ENCODE data around the gene XXYLT1.

Gene XXYLT1

GRCh38 chr3:195101001-195101583, 169.9 kb downstream of the XXYLT1 start:
- Histone ChIP-seq H3K9me3 (ENCODE audit: control insufficient read depth, insufficient read depth, low read length) (no peaks in the 10 kb centered on the region), H3F3A (ENCODE audit: control insufficient read depth, insufficient read depth) (no peaks in the 10 kb centered on the region; the same call in 1 of the 2 replicates), H3K36me3 (ENCODE audit: control insufficient read depth, low read length) (no peaks in the 10 kb centered on the region), H3K27ac (ENCODE audit: low read depth, low read length) (no peak overlapping the region), H3K4me3 (ENCODE audit: low read length) (no peak overlapping the region), H3K4me1 (ENCODE audit: control insufficient read depth, low read length) (peaks cover 14% of the 10 kb centered on the region), H4K20me1 (ENCODE audit: control insufficient read depth, insufficient read depth, low read depth, low read length) (0 out of 2 replicates have a peak, but pooled peaks cover 5% of the 10 kb centered on the region), H3K79me2 (ENCODE audit: control insufficient read depth, low read length) (no peaks in the 10 kb centered on the region), H3K4me2 (ENCODE audit: low read length) (no peak overlapping the region), H3K9me2 (replicated peaks; ENCODE audit: control insufficient read depth, low read length) (no peaks in the 10 kb centered on the region), H3K27me3 (ENCODE audit: control insufficient read depth, low read length) (no peaks in the 10 kb centered on the region)
- TF ChIP-seq CTCF (IDR thresholded peaks at IDR 0.05; ENCODE audit: low read depth, low read length, poor library complexity, severe bottlenecking) (no peak), EZH2phosphoT487 (IDR thresholded peaks at IDR 0.05; ENCODE audit: borderline replicate concordance, low read length) (no peak)

GRCh38 chr3:195099951-195100785, 170.8 kb downstream of the XXYLT1 start:
- H3K27me3 ChIP-seq (ENCODE audit: control insufficient read depth, low read length), result no peaks in the 10 kb centered on the region
- no peaks in the 10 kb centered on the region; the same call in 1 of the 2 replicates for H3F3A ChIP-seq (ENCODE audit: control insufficient read depth, insufficient read depth)
- TF ChIP-seq EZH2phosphoT487 (IDR thresholded peaks at IDR 0.05; ENCODE audit: borderline replicate concordance, low read length), result no peak
- H3K9me2 ChIP-seq (replicated peaks; ENCODE audit: control insufficient read depth, low read length), result no peaks in the 10 kb centered on the region
- no peak overlapping the region for H3K4me2 ChIP-seq (ENCODE audit: low read length)
- no peaks in the 10 kb centered on the region for H3K79me2 ChIP-seq (ENCODE audit: control insufficient read depth, low read length)
- peaks cover 18% of the 10 kb centered on the region for H3K4me1 ChIP-seq (ENCODE audit: control insufficient read depth, low read length)
- no peak overlapping the region for H3K4me3 ChIP-seq (ENCODE audit: low read length)
- H4K20me1 ChIP-seq (ENCODE audit: control insufficient read depth, insufficient read depth, low read depth, low read length), result no peaks in the 10 kb centered on the region
- H3K9me3 ChIP-seq (ENCODE audit: control insufficient read depth, insufficient read depth, low read length), result no peaks in the 10 kb centered on the region
- H3K27ac ChIP-seq (ENCODE audit: low read depth, low read length), result no peak overlapping the region
- H3K36me3 ChIP-seq (ENCODE audit: control insufficient read depth, low read length), result no peaks in the 10 kb centered on the region

- Histone ChIP-seq H3K9me3 (ENCODE audit: control insufficient read depth, insufficient read depth, low read length) (no peaks in the 10 kb centered on the region), H3K79me2 (ENCODE audit: control insufficient read depth, low read length) (no peaks in the 10 kb centered on the region), H4K20me1 (ENCODE audit: control insufficient read depth, insufficient read depth, low read depth, low read length) (no peaks in the 10 kb centered on the region), H3F3A (ENCODE audit: control insufficient read depth, insufficient read depth) (no peaks in the 10 kb centered on the region; the same call in 1 of the 2 replicates), H3K4me1 (ENCODE audit: control insufficient read depth, low read length) (peaks cover 30% of the 10 kb centered on the region), H3K27me3 (ENCODE audit: control insufficient read depth, low read length) (no peaks in the 10 kb centered on the region), H3K4me3 (ENCODE audit: low read length) (no peak overlapping the region), H3K27ac (ENCODE audit: low read depth, low read length) (no peak overlapping the region), H3K4me2 (ENCODE audit: low read length) (no peak overlapping the region), H3K9me2 (replicated peaks; ENCODE audit: control insufficient read depth, low read length) (no peaks in the 10 kb centered on the region), H3K36me3 (ENCODE audit: control insufficient read depth, low read length) (no peaks in the 10 kb centered on the region)
- TF ChIP-seq CTCF (IDR thresholded peaks at IDR 0.05; ENCODE audit: low read depth, low read length, poor library complexity, severe bottlenecking) (no peak), EZH2phosphoT487 (IDR thresholded peaks at IDR 0.05; ENCODE audit: borderline replicate concordance, low read length) (no peak)
Observed at GRCh38 chr3:195098741-195099525, 172.0 kb downstream of the XXYLT1 start.

Data from DOHH2 (cell line).